Naive thymus-derived CD8-positive, alpha-beta T cell (primary cell): ENCODE data around the gene SDF4. TPM values are rescaled to one million over a fixed set of nuclear protein-coding genes. Genes with fewer than 3 reads are reported as not detected.
"Not testable (repeated sequence)": the region's sequence is repeated elsewhere in the genome, so short reads cannot be mapped to it uniquely, and the experiment has no call there.

Source experiments
- ATAC-seq, 2 donors: fragments of 150-1000 bp; cut with Tn5 transposase in 1 of 2; sonication (Bioruptor Pico), chemical (Tn5 transposase) in 1 of 2; 1 replicate in 1 of 2; 2 replicates in 1 of 2; pipeline ENCODE4 v1.10.0; 2021; ENCODE audit warnings: mild to moderate bottlenecking in 2 of 2, moderate library complexity in 2 of 2
- POLR2A ChIA-PET: fragments of 350-600 bp; sonication (Branson Sonifier 250); formaldehyde crosslinking; loops from one replicate; lab custom pipeline; 2021; ENCODE audit warnings: antibody characterized with exemption; lab: Charles Lee
- DNase-seq, 10 donors: peaks; one replicate each; pipeline versions ENCODE4 v3.0.0 to v3.0.0-alpha.2; 2020 to 2022
- H3K27ac Mint-ChIP-seq, 10 donors: one replicate each; pipeline ENCODE4 v1.8.0; 2020 to 2022; ENCODE audit warnings: mild to moderate bottlenecking in 10 of 10, mixed read lengths in 10 of 10, moderate library complexity in 4 of 10, inconsistent platforms in 1 of 10
- H3K27me3 Mint-ChIP-seq, 5 donors: one replicate each; pipeline ENCODE4 v1.8.0; 2021 to 2022; ENCODE audit warnings: mixed read lengths in 5 of 5
- H3K36me3 Mint-ChIP-seq, 3 donors: one replicate each; pipeline ENCODE4 v1.8.0; 2020 to 2022; ENCODE audit warnings: mixed read lengths in 3 of 3, mild to moderate bottlenecking in 2 of 3, inconsistent platforms in 1 of 3
- H3K4me1 Mint-ChIP-seq, 4 donors: one replicate each; pipeline ENCODE4 v1.8.0; 2021 to 2022; ENCODE audit warnings: mixed read lengths in 4 of 4
- H3K4me3 Mint-ChIP-seq, 10 donors: one replicate each; pipeline ENCODE4 v1.8.0; 2020 to 2022; ENCODE audit warnings: mild to moderate bottlenecking in 10 of 10, mixed read lengths in 10 of 10, moderate library complexity in 6 of 10, inconsistent platforms in 1 of 10
- H3K9me3 Mint-ChIP-seq, 9 donors: one replicate each; pipeline ENCODE4 v1.8.0; 2020 to 2022; ENCODE audit warnings: mixed read lengths in 9 of 9, mild to moderate bottlenecking in 3 of 9, inconsistent platforms in 1 of 9, moderate library complexity in 1 of 9
- polyA plus RNA-seq, 3 donors: library from polyadenylated mRNA; unstranded; fragments of 300-500 nt; fragmentation: Illumina TruSeq; gene quantifications; one replicate each; pipeline ENCODE4 v1.2.3, GENCODE V29; 2021
- total RNA-seq, 8 experiments: library from RNA in 2 of 8; stranded (reverse) in 2 of 8; gene quantifications; one replicate each; pipeline ENCODE4 v1.2.3 and lab custom pipeline; 2021 to 2026

The SDF4 gene
- total and polyA plus RNA-seq, 5 experiments from 2014 or later = 73.8 to 115 (median 86.3) TPM

- Mint-ChIP-seq H3K27me3 (no peaks in the 10 kb centered on the region), H3K4me1 (peaks cover 9 to 40% (median 25%) of the 10 kb centered on the region in 4 donors), H3K36me3 (peaks cover 0 to 59% (median 0%) of the 10 kb centered on the region in 3 donors), H3K9me3 (no peaks in the 10 kb centered on the region), H3K27ac (peak overlapping the region in 3 of 10 donors; percentile 35 to 86 (median 46)), H3K4me3 (no peak overlapping the region)
- DNase-seq = no peak
- POLR2A ChIA-PET = interaction anchor here (0.6 to 0.8 kb wide), 2 partner anchors 10 to 765 kb away, joined by 3 read pairs; no protein-coding TSS in a partner anchor
- ATAC-seq = no peak
These were observed 25.4 kb upstream of the SDF4 start for GRCh38 chr1:1256956-1257871.

- H3K36me3 Mint-ChIP-seq = peaks cover 0 to 48% (median 0%) of the 10 kb centered on the region in 3 donors
- H3K4me1 Mint-ChIP-seq = peaks cover 11 to 39% (median 26%) of the 10 kb centered on the region in 4 donors
- no peak overlapping the region for H3K4me3 Mint-ChIP-seq
- no peaks in the 10 kb centered on the region for H3K9me3 Mint-ChIP-seq
- no peaks in the 10 kb centered on the region for H3K27me3 Mint-ChIP-seq
- DNase-seq (no peak), ATAC-seq (no peak)
- POLR2A ChIA-PET = no interaction called here
- no peak overlapping the region for H3K27ac Mint-ChIP-seq
These were observed 23.8 kb upstream of the SDF4 start for GRCh38 chr1:1255611-1256010.

- Mint-ChIP-seq H3K27me3 (no peaks in the 10 kb centered on the region), H3K36me3 (peaks cover 0 to 47% (median 0%) of the 10 kb centered on the region in 3 donors), H3K9me3 (no peaks in the 10 kb centered on the region), H3K4me3 (no peak overlapping the region), H3K4me1 (peaks cover 14 to 38% (median 25%) of the 10 kb centered on the region in 4 donors), H3K27ac (no peak overlapping the region)
- ATAC-seq = no peak
- DNase-seq = no peak
- POLR2A ChIA-PET = interaction anchor here (0.6 kb wide), 1 partner anchor 14 kb away, joined by 3 read pairs; no protein-coding TSS in a partner anchor
These were observed 23.3 kb upstream of the SDF4 start for GRCh38 chr1:1255078-1255477.

GRCh38 chr1:1254667-1254998 lies 22.8 kb upstream of the SDF4 start:
- POLR2A ChIA-PET = interaction anchor here (0.6 kb wide), 1 partner anchor 13 kb away, joined by 3 read pairs; no protein-coding TSS in a partner anchor
- Mint-ChIP-seq H3K36me3 (peaks cover 0 to 43% (median 0%) of the 10 kb centered on the region in 3 donors), H3K27me3 (no peaks in the 10 kb centered on the region), H3K9me3 (no peaks in the 10 kb centered on the region), H3K27ac (no peak overlapping the region), H3K4me3 (no peak overlapping the region), H3K4me1 (peaks cover 10 to 38% (median 27%) of the 10 kb centered on the region in 4 donors)
- ATAC-seq (no peak), DNase-seq (no peak)

GRCh38 chr1:1253972-1254666 lies 22.3 kb upstream of the SDF4 start:
- no peaks in the 10 kb centered on the region for H3K9me3 Mint-ChIP-seq
- POLR2A ChIA-PET = no interaction called here

GRCh38 chr1:1253314-1253713 lies 21.5 kb upstream of the SDF4 start:
- ATAC-seq (no peak), DNase-seq (no peak)
- H3K4me3 Mint-ChIP-seq = no peak overlapping the region
- peaks cover 9 to 37% (median 23%) of the 10 kb centered on the region in 4 donors for H3K4me1 Mint-ChIP-seq
- H3K36me3 Mint-ChIP-seq = peaks cover 0 to 39% (median 0%) of the 10 kb centered on the region in 3 donors
- H3K27ac Mint-ChIP-seq = peak overlapping the region in 4 of 10 donors; percentile 31 to 80 (median 73)
- no peaks in the 10 kb centered on the region for H3K9me3 Mint-ChIP-seq
- H3K27me3 Mint-ChIP-seq = no peaks in the 10 kb centered on the region
- POLR2A ChIA-PET = interaction anchor here (1.3 kb wide), 1 partner anchor 21 kb away, joined by 4 read pairs; the partner anchor contains the start of gene B3GALT6

More at GRCh38 chr1:1253972-1254666, 22.3 kb upstream of the SDF4 start:
- H3K4me3 Mint-ChIP-seq = no peak overlapping the region
- H3K27ac Mint-ChIP-seq = no peak overlapping the region
- DNase-seq (no peak), ATAC-seq (no peak)
- H3K27me3 Mint-ChIP-seq = no peaks in the 10 kb centered on the region
- peaks cover 9 to 37% (median 25%) of the 10 kb centered on the region in 4 donors for H3K4me1 Mint-ChIP-seq
- peaks cover 0 to 42% (median 0%) of the 10 kb centered on the region in 3 donors for H3K36me3 Mint-ChIP-seq

- ATAC-seq (peak; percentile 98 to 99), DNase-seq (peak in 9 of 10 donors; percentile 45 to 88 (median 79))
- peaks cover 0 to 1% (median 0%) of the 10 kb centered on the region in 5 donors for H3K27me3 Mint-ChIP-seq
- peaks cover 0 to 20% (median 0%) of the 10 kb centered on the region in 3 donors for H3K36me3 Mint-ChIP-seq
- POLR2A ChIA-PET = interaction anchor here (0.8 to 1.8 kb wide), 15 partner anchors 8 to 309 kb away, joined by 3 to 8 read pairs (median 3); partner anchors contain the start of genes B3GALT6, C1orf159, TNFRSF4 and UBE2J2
- H3K4me1 Mint-ChIP-seq = peaks cover 6 to 30% (median 21%) of the 10 kb centered on the region in 4 donors
- H3K4me3 Mint-ChIP-seq = peak overlapping the region; percentile 41 to 90 (median 76)
- peak overlapping the region; percentile 83 to 98 (median 95) for H3K27ac Mint-ChIP-seq
- H3K9me3 Mint-ChIP-seq = no peaks in the 10 kb centered on the region
These were observed 19.0 kb upstream of the SDF4 start for GRCh38 chr1:1250786-1251284.

- H3K4me3 Mint-ChIP-seq = peak overlapping the region in 1 of 10 donors; percentile 27
- DNase-seq, H3K27me3 Mint-ChIP-seq, ATAC-seq, H3K9me3 Mint-ChIP-seq, H3K36me3 Mint-ChIP-seq: not testable (repeated sequence)
- POLR2A ChIA-PET = interaction anchor here (0.6 to 0.9 kb wide), 2 partner anchors 10 to 134 kb away, joined by 3 to 6 read pairs; no protein-coding TSS in a partner anchor
- H3K27ac Mint-ChIP-seq = peak overlapping the region in 2 of 10 donors; percentile 46 to 48
- H3K4me1 Mint-ChIP-seq = peaks cover 6 to 26% (median 21%) of the 10 kb centered on the region in 4 donors
These were observed 16.5 kb upstream of the SDF4 start for GRCh38 chr1:1248009-1248913.

- H3K4me1 Mint-ChIP-seq = peaks cover 5 to 17% (median 17%) of the 10 kb centered on the region in 4 donors
- POLR2A ChIA-PET = interaction anchor here (0.5 to 0.9 kb wide), 2 partner anchors 10 to 235 kb away, joined by 3 to 4 read pairs; no protein-coding TSS in a partner anchor
These were observed 15.6 kb upstream of the SDF4 start for GRCh38 chr1:1247341-1247913.

GRCh38 chr1:1246577-1247340 lies 15.0 kb upstream of the SDF4 start, which contains the start of gene C1QTNF12:
TSS of gene C1QTNF12 (minus strand) at chr1:1246722. CDS start at chr1:1246690, 32 bp downstream.
- Mint-ChIP-seq H3K27me3 (peaks cover 0 to 1% (median 0%) of the 10 kb centered on the region in 5 donors), H3K4me3 (peak within 1 kb of the TSS in 3 of 10 donors; percentile 11 to 29 (median 24)), H3K27ac (no peak within 1 kb of the TSS), H3K9me3 (no peaks in the 10 kb centered on the region), H3K4me1 (peaks cover 5 to 16% (median 15%) of the 10 kb centered on the region in 4 donors), H3K36me3 (no peaks in the 10 kb centered on the region)
- DNase-seq (no peak), ATAC-seq (peak in 1 of 2 donors; percentile 18)
- POLR2A ChIA-PET = interaction anchor here (0.5 to 0.9 kb wide), 2 partner anchors 11 to 234 kb away, joined by 3 to 4 read pairs; no protein-coding TSS in a partner anchor

More at GRCh38 chr1:1247341-1247913, 15.6 kb upstream of the SDF4 start:
- Mint-ChIP-seq H3K9me3 (no peaks in the 10 kb centered on the region), H3K27me3 (peaks cover 0 to 1% (median 0%) of the 10 kb centered on the region in 5 donors), H3K36me3 (no peaks in the 10 kb centered on the region), H3K4me3 (peak overlapping the region in 2 of 10 donors; percentile 11 to 20), H3K27ac (peak overlapping the region in 1 of 10 donors; percentile 48)
- ATAC-seq (no peak), DNase-seq (no peak)
